ENCODE measurements around the gene REV1.

- no peak for TF ChIP-seq CTCF (IDR thresholded peaks at IDR 0.05 in 4 of 5, conservative IDR thresholded peaks at IDR 0.05 in 1 of 5)
- TF ChIP-seq POLR2A (IDR thresholded peaks at IDR 0.05): no peak
These were observed 21.7 kb downstream of the REV1 start for GRCh38 chr2:99468155-99468554.
